ENCODE measurements around the gene NUDT22. TPM values are rescaled to one million over a fixed set of nuclear protein-coding genes. Genes with fewer than 3 reads are reported as not detected.
"Not testable (repeated sequence)": the region's sequence is repeated elsewhere in the genome, so short reads cannot be mapped to it uniquely, and the experiment has no call there.

The NUDT22 gene
- total RNA-seq, 1 experiment from 2014 or later = 72.4 TPM

GRCh38 chr11:64244966-64245365, 18.9 kb downstream of the NUDT22 start:
- Histone ChIP-seq H3K27ac (ENCODE audit: low read depth, low read length, poor library complexity, severe bottlenecking) (peak overlapping the region; percentile 92), H3K27me3 (replicated peaks; ENCODE audit: insufficient read depth, low read depth, low read length, poor library complexity) (no peaks in the 10 kb centered on the region), H3K9me3 (ENCODE audit: low read depth, low read length, poor library complexity, severe bottlenecking) (no peaks in the 10 kb centered on the region), H3K4me3 (ENCODE audit: low read depth, low read length, poor library complexity, severe bottlenecking) (peak overlapping the region; percentile 99), H3K36me3 (ENCODE audit: insufficient read depth, low read length, poor library complexity, severe bottlenecking) (peaks cover 12% of the 10 kb centered on the region), H3K4me1 (ENCODE audit: insufficient read depth, low read length, poor library complexity, severe bottlenecking) (peaks cover 24% of the 10 kb centered on the region)
- no TSS peak for BruUV-seq (replicated peaks)
- DNase-seq (ENCODE audit: low spot score) = no peak
- CTCF ChIA-PET = interaction anchor here (1.6 kb wide), 1 partner anchor 40 kb away, joined by 3 read pairs; no protein-coding TSS in a partner anchor
- intact Hi-C loops (cut with micrococcal nuclease; ENCODE audit: unreplicated experiment) = loop anchor here (5.0 kb wide), 1 partner anchor 38 kb away; the partner anchor contains the start of gene FERMT3
- POLR2A ChIA-PET (ENCODE audit: low non-redundant PET) = interaction anchor here (0.7 kb wide), 2 partner anchors 59 to 1189 kb away, joined by 3 to 4 read pairs; partner anchors contain the start of gene STIP1
- TF ChIP-seq EZH2 (IDR thresholded peaks at IDR 0.05; ENCODE audit: borderline replicate concordance, low read depth, low read length, poor library complexity, severe bottlenecking) (no peak), CTCF (conservative IDR thresholded peaks at IDR 0.05; ENCODE audit: low read depth, low read length) (no peak)

GRCh38 chr11:64245401-64245796, 19.3 kb downstream of the NUDT22 start:
- ChIA-PET POLR2A (ENCODE audit: low non-redundant PET) (interaction anchor here (0.5 to 0.7 kb wide), 3 partner anchors 60 to 1189 kb away, joined by 3 to 4 read pairs (median 4); partner anchors contain the start of gene STIP1), CTCF (interaction anchor here (1.6 kb wide), 1 partner anchor 41 kb away, joined by 3 read pairs; no protein-coding TSS in a partner anchor)
- DNase-seq (ENCODE audit: low spot score) = no peak
- Histone ChIP-seq H3K27ac (ENCODE audit: low read depth, low read length, poor library complexity, severe bottlenecking) (peak overlapping the region; percentile 92), H3K4me1 (ENCODE audit: insufficient read depth, low read length, poor library complexity, severe bottlenecking) (peaks cover 27% of the 10 kb centered on the region), H3K27me3 (replicated peaks; ENCODE audit: insufficient read depth, low read depth, low read length, poor library complexity) (no peaks in the 10 kb centered on the region), H3K36me3 (ENCODE audit: insufficient read depth, low read length, poor library complexity, severe bottlenecking) (peaks cover 12% of the 10 kb centered on the region), H3K4me3 (ENCODE audit: low read depth, low read length, poor library complexity, severe bottlenecking) (peak overlapping the region; percentile 99), H3K9me3 (ENCODE audit: low read depth, low read length, poor library complexity, severe bottlenecking) (no peaks in the 10 kb centered on the region)
- intact Hi-C loops (cut with micrococcal nuclease; ENCODE audit: unreplicated experiment) = loop anchor here (5.0 kb wide), 1 partner anchor 38 kb away; the partner anchor contains the start of gene FERMT3
- TF ChIP-seq CTCF (conservative IDR thresholded peaks at IDR 0.05; ENCODE audit: low read depth, low read length) (no peak), EZH2 (IDR thresholded peaks at IDR 0.05; ENCODE audit: borderline replicate concordance, low read depth, low read length, poor library complexity, severe bottlenecking) (no peak)
- BruUV-seq (replicated peaks) = no TSS peak

GRCh38 chr11:64245797-64246620, 19.9 kb downstream of the NUDT22 start:
- BruUV-seq (replicated peaks) = no TSS peak
- peak; percentile 84 for DNase-seq (ENCODE audit: low spot score)

GRCh38 chr11:64246621-64246870, 20.5 kb downstream of the NUDT22 start:
- H3K4me3 ChIP-seq (ENCODE audit: low read depth, low read length, poor library complexity, severe bottlenecking) = peak overlapping the region; percentile 99
- peaks cover 12% of the 10 kb centered on the region for H3K36me3 ChIP-seq (ENCODE audit: insufficient read depth, low read length, poor library complexity, severe bottlenecking)
- POLR2A ChIA-PET (ENCODE audit: low non-redundant PET); H3K9me3 ChIP-seq (ENCODE audit: low read depth, low read length, poor library complexity, severe bottlenecking); DNase-seq (ENCODE audit: low spot score); BruUV-seq (replicated peaks); H3K27me3 ChIP-seq (replicated peaks; ENCODE audit: insufficient read depth, low read depth, low read length, poor library complexity): not testable (repeated sequence)
- intact Hi-C loops (cut with micrococcal nuclease; ENCODE audit: unreplicated experiment) = loop anchor here (5.0 kb wide), 1 partner anchor 39 kb away; the partner anchor contains the start of gene FERMT3
- peaks cover 32% of the 10 kb centered on the region for H3K4me1 ChIP-seq (ENCODE audit: insufficient read depth, low read length, poor library complexity, severe bottlenecking)
- H3K27ac ChIP-seq (ENCODE audit: low read depth, low read length, poor library complexity, severe bottlenecking) = peak overlapping the region; percentile 92
- CTCF ChIA-PET = interaction anchor here (0.6 kb wide), 1 partner anchor 42 kb away, joined by 3 read pairs; no protein-coding TSS in a partner anchor

More at GRCh38 chr11:64245797-64246620, 19.9 kb downstream of the NUDT22 start:
- H3K4me3 ChIP-seq (ENCODE audit: low read depth, low read length, poor library complexity, severe bottlenecking) = peak overlapping the region; percentile 99
- TF ChIP-seq CTCF (conservative IDR thresholded peaks at IDR 0.05; ENCODE audit: low read depth, low read length) = no peak
- no peak for TF ChIP-seq EZH2 (IDR thresholded peaks at IDR 0.05; ENCODE audit: borderline replicate concordance, low read depth, low read length, poor library complexity, severe bottlenecking)
- CTCF ChIA-PET = interaction anchor here (0.5 to 1.6 kb wide), 2 partner anchors 41 to 109 kb away, joined by 3 to 4 read pairs; no protein-coding TSS in a partner anchor
- intact Hi-C loops (cut with micrococcal nuclease; ENCODE audit: unreplicated experiment) = loop anchor here (5.0 kb wide), 1 partner anchor 39 kb away; the partner anchor contains the start of gene FERMT3
- H3K27ac ChIP-seq (ENCODE audit: low read depth, low read length, poor library complexity, severe bottlenecking) = peak overlapping the region; percentile 92
- H3K4me1 ChIP-seq (ENCODE audit: insufficient read depth, low read length, poor library complexity, severe bottlenecking) = peaks cover 32% of the 10 kb centered on the region
- H3K27me3 ChIP-seq (replicated peaks; ENCODE audit: insufficient read depth, low read depth, low read length, poor library complexity) = no peaks in the 10 kb centered on the region
- POLR2A ChIA-PET (ENCODE audit: low non-redundant PET) = interaction anchor here (0.5 to 0.7 kb wide), 2 partner anchors 60 to 96 kb away, joined by 3 to 4 read pairs; partner anchors contain the start of gene STIP1
- H3K9me3 ChIP-seq (ENCODE audit: low read depth, low read length, poor library complexity, severe bottlenecking) = no peaks in the 10 kb centered on the region
- H3K36me3 ChIP-seq (ENCODE audit: insufficient read depth, low read length, poor library complexity, severe bottlenecking) = peaks cover 12% of the 10 kb centered on the region

All from A673 (cell line).